Type B pancreatic cell (in vitro differentiated cells): ENCODE measurements around the gene PRAMEF20. TPM values are rescaled to one million over a fixed set of nuclear protein-coding genes. Genes with fewer than 3 reads are reported as not detected.

Experiments used
- DNase-seq: peaks from one replicate; pipeline ENCODE4 v3.0.0; 2021; ENCODE audit warnings: mixed read lengths; ENCODE audit not compliant: unreplicated experiment; ENCODE audit errors: extremely low spot score
- H3K27ac Mint-ChIP-seq: 2 replicates; pipeline ENCODE4 v1.8.0; 2021; ENCODE audit warnings: mild to moderate bottlenecking, mixed read lengths
- H3K27me3 Mint-ChIP-seq: 2 replicates; pipeline ENCODE4 v1.8.0; 2021; ENCODE audit warnings: mixed read lengths
- H3K36me3 Mint-ChIP-seq: 2 replicates; pipeline ENCODE4 v1.8.0; 2021; ENCODE audit warnings: mixed read lengths
- H3K4me1 Mint-ChIP-seq: one replicate; pipeline ENCODE4 v1.8.0; 2021; ENCODE audit warnings: mixed read lengths; ENCODE audit not compliant: unreplicated experiment
- H3K4me3 Mint-ChIP-seq: 2 replicates; pipeline ENCODE4 v1.8.0; 2021; ENCODE audit warnings: mild to moderate bottlenecking, mixed read lengths
- H3K9me3 Mint-ChIP-seq: 2 replicates; pipeline ENCODE4 v1.8.0; 2021; ENCODE audit warnings: mixed read lengths
- CTCF ChIP-seq: fragments of 200-600 bp; sonication (generic); conservative IDR thresholded peaks from 2 replicates; pipeline ENCODE4 v1.5.0; 2021; ENCODE audit warnings: antibody characterized with exemption, mild to moderate bottlenecking
- total RNA-seq: library from RNA; stranded (reverse); gene quantifications from 2 replicates; pipeline ENCODE4 v1.2.1, GENCODE V29; 2021; ENCODE audit warnings: low replicate concordance

The PRAMEF20 gene
- total RNA-seq, 1 donor from 2014 or later, result not detected

- Mint-ChIP-seq H3K36me3 (no peaks in the 10 kb centered on the region), H3K9me3 (no peaks in the 10 kb centered on the region), H3K27ac (no peak overlapping the region), H3K27me3 (peaks cover 5% of the 10 kb centered on the region), H3K4me3 (no peak overlapping the region), H3K4me1 (no peaks in the 10 kb centered on the region)
- no peak for DNase-seq
- TF ChIP-seq CTCF, result no peak
These were observed 52.4 kb downstream of the PRAMEF20 start for GRCh38 chr1:13462682-13463081.

- Mint-ChIP-seq H3K4me3 (no peak overlapping the region), H3K36me3 (no peaks in the 10 kb centered on the region), H3K4me1 (no peaks in the 10 kb centered on the region), H3K9me3 (no peaks in the 10 kb centered on the region), H3K27me3 (peaks cover 5% of the 10 kb centered on the region), H3K27ac (no peak overlapping the region)
- DNase-seq, result no peak
- no peak for TF ChIP-seq CTCF
These were observed 55.3 kb downstream of the PRAMEF20 start for GRCh38 chr1:13465515-13465914.

GRCh38 chr1:13469343-13469742, 59.1 kb downstream of the PRAMEF20 start:
- H3K4me1 Mint-ChIP-seq, result no peaks in the 10 kb centered on the region
- DNase-seq, result no peak
- no peak overlapping the region for H3K27ac Mint-ChIP-seq
- peak; percentile 50 for TF ChIP-seq CTCF
- H3K36me3 Mint-ChIP-seq, result no peaks in the 10 kb centered on the region
- H3K27me3 Mint-ChIP-seq, result peaks cover 8% of the 10 kb centered on the region
- no peak overlapping the region for H3K4me3 Mint-ChIP-seq
- H3K9me3 Mint-ChIP-seq, result no peaks in the 10 kb centered on the region

Other genes with a start within 250 kb of the PRAMEF20 start
- gene HNRNPCL4, start 244.8 kb upstream of the PRAMEF20 start, total RNA-seq, result not detected in 2 replicates
- gene PRAMEF9, start 238.6 kb upstream of the PRAMEF20 start, total RNA-seq, result not detected in 2 replicates
- not detected in 2 replicates for gene PRAMEF13, start 209.0 kb upstream of the PRAMEF20 start, total RNA-seq
- not detected in 2 replicates for gene PRAMEF18, start 184.3 kb upstream of the PRAMEF20 start, total RNA-seq
- gene PRAMEF5, start 156.3 kb upstream of the PRAMEF20 start, total RNA-seq, result not detected in 2 replicates
- gene PRAMEF8, start 125.3 kb upstream of the PRAMEF20 start, total RNA-seq, result not detected in 2 replicates
- gene PRAMEF33, start 106.9 kb upstream of the PRAMEF20 start, total RNA-seq, result not detected in 2 replicates
- not detected in 2 replicates for gene PRAMEF15, start 94.9 kb upstream of the PRAMEF20 start, total RNA-seq
- not detected in 2 replicates for gene PRAMEF14, start 63.3 kb upstream of the PRAMEF20 start, total RNA-seq
- gene PRAMEF19, start 38.5 kb upstream of the PRAMEF20 start, total RNA-seq, result not detected in 2 replicates
- gene PRAMEF17, start 20.8 kb upstream of the PRAMEF20 start, total RNA-seq, result not detected in 2 replicates
- 1.0 and 2.6 TPM in 2 replicates for gene LRRC38, start 103.6 kb downstream of the PRAMEF20 start, total RNA-seq
- 4.8 and 24.2 TPM in 2 replicates for gene PDPN, start 173.4 kb downstream of the PRAMEF20 start, total RNA-seq